Liver (tissue), 3 donors: ENCODE measurements around the gene SLC35E1.

Source experiments
- CTCF ChIP-seq: fragments of 150-350 bp; IDR thresholded peaks from 2 replicates; pipeline ENCODE4 v1.5.1; 2017; ENCODE audit warnings: improper control_type of control experiment, low read depth, low read length; ENCODE audit not compliant: missing input control
- JUND ChIP-seq, 2 donors: IDR thresholded peaks; 2 replicates each; pipeline ENCODE4 v1.6.1; 2016; ENCODE audit warnings: antibody characterized with exemption in 2 of 2
- RAD21 ChIP-seq, 2 donors: IDR thresholded peaks; 2 replicates each; pipeline ENCODE4 v1.6.1; 2016; ENCODE audit warnings: antibody characterized with exemption in 2 of 2, mild to moderate bottlenecking in 2 of 2
- REST ChIP-seq: IDR thresholded peaks from 2 replicates; pipeline ENCODE4 v1.6.1; 2016; ENCODE audit warnings: antibody characterized with exemption, mild to moderate bottlenecking
- RXRA ChIP-seq, 2 donors: IDR thresholded peaks; 2 replicates each; pipeline ENCODE4 v1.6.1; 2017 to 2018; ENCODE audit warnings: antibody characterized with exemption in 2 of 2, mild to moderate bottlenecking in 1 of 2
- donor health status: healthy.
- donor health status: healthy.

GRCh38 chr19:16575861-16576689, 3.9 kb upstream of the SLC35E1 start:
- TF ChIP-seq REST (peak; percentile 40), RAD21 (IDR thresholded peaks at IDR 0.05) (peak in 1 of 2 donors; percentile 44), CTCF (no peak), JUND (IDR thresholded peaks at IDR 0.05) (no peak), RXRA (IDR thresholded peaks at IDR 0.05) (peak; percentile 74 to 75)
